OCI-LY3 (cell line): ENCODE measurements around the gene PGLYRP3.

Experiments
- EZH2phosphoT487 ChIP-seq: fragments of 200-600 bp; shearing (Covaris generic); IDR thresholded peaks from 2 replicates; pipeline ENCODE4 v1.6.1; 2018; ENCODE audit warnings: antibody characterized with exemption, mixed run types, low read depth
- TF ChIP-seq, protein P1 (sequence below): fragments of 200-600, 300-600 bp; sonication (generic); IDR thresholded peaks from 2 replicates; pipeline ENCODE4 v1.5.1; 2014; ENCODE audit warnings: antibody characterized with exemption, low read length, low read depth

DNA sequence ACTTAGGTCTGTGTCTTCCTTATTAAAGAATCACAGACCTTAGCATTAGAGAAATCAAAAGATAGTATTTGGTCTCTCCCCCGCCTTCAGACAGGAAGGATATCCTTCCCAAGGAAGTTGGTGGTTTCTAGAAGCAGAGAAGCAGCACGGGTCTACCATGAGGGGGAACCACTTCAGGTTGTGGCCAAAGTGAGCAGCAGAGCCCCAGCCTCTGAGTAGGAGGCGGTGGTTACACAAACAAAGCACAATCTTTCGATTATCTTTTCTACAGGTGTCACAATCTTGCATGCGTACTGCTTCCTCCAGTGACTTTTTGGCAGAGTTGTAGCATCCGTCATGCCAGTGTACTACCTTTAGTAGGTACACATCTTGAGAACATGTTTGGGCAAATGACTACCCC lies 27.1 kb upstream of the PGLYRP3 start:
- TF ChIP-seq, protein P1, sequence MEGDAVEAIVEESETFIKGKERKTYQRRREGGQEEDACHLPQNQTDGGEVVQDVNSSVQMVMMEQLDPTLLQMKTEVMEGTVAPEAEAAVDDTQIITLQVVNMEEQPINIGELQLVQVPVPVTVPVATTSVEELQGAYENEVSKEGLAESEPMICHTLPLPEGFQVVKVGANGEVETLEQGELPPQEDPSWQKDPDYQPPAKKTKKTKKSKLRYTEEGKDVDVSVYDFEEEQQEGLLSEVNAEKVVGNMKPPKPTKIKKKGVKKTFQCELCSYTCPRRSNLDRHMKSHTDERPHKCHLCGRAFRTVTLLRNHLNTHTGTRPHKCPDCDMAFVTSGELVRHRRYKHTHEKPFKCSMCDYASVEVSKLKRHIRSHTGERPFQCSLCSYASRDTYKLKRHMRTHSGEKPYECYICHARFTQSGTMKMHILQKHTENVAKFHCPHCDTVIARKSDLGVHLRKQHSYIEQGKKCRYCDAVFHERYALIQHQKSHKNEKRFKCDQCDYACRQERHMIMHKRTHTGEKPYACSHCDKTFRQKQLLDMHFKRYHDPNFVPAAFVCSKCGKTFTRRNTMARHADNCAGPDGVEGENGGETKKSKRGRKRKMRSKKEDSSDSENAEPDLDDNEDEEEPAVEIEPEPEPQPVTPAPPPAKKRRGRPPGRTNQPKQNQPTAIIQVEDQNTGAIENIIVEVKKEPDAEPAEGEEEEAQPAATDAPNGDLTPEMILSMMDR, result no peak
- no peak for TF ChIP-seq EZH2phosphoT487
